Measurements from ENCODE around the gene A3GALT2. TPM values are rescaled to one million over a fixed set of nuclear protein-coding genes. Genes with fewer than 3 reads are reported as not detected.
A peak's percentile ranks its signal among the peaks of the same experiment; 100 is the strongest.

A3GALT2 gene
- total RNA-seq, 1 experiment from 2014 or later, result not detected

GRCh38 chr1:33302325-33302724 is 18.6 kb downstream of the A3GALT2 start:
- CTCF ChIA-PET, result no interaction called here
- POLR2A ChIA-PET, result no interaction called here
- H3K9me3 Mint-ChIP-seq, result peaks cover 10% of the 10 kb centered on the region; the same call in 1 of the 2 replicates
- H3K4me1 Mint-ChIP-seq, result peaks cover 12% of the 10 kb centered on the region
- H3K36me3 Mint-ChIP-seq, result peaks cover 4% of the 10 kb centered on the region
- H3K27me3 Mint-ChIP-seq (ENCODE audit: low read depth), result peaks cover 31% of the 10 kb centered on the region
- ATAC-seq, result no peak
- TF ChIP-seq NFYB (CRISPR knock-in tag; conservative IDR thresholded peaks at IDR 0.05; ENCODE audit: low read depth) (peak; percentile 69), MYBL2 (CRISPR knock-in tag; IDR thresholded peaks at IDR 0.05) (no peak), KAT7 (CRISPR knock-in tag; IDR thresholded peaks at IDR 0.05; ENCODE audit: borderline replicate concordance) (no peak), GRHL2 (CRISPR knock-in tag; IDR thresholded peaks at IDR 0.05; ENCODE audit: insufficient replicate concordance, severe bottlenecking) (no peak)
- TF ChIP-seq, protein P1, sequence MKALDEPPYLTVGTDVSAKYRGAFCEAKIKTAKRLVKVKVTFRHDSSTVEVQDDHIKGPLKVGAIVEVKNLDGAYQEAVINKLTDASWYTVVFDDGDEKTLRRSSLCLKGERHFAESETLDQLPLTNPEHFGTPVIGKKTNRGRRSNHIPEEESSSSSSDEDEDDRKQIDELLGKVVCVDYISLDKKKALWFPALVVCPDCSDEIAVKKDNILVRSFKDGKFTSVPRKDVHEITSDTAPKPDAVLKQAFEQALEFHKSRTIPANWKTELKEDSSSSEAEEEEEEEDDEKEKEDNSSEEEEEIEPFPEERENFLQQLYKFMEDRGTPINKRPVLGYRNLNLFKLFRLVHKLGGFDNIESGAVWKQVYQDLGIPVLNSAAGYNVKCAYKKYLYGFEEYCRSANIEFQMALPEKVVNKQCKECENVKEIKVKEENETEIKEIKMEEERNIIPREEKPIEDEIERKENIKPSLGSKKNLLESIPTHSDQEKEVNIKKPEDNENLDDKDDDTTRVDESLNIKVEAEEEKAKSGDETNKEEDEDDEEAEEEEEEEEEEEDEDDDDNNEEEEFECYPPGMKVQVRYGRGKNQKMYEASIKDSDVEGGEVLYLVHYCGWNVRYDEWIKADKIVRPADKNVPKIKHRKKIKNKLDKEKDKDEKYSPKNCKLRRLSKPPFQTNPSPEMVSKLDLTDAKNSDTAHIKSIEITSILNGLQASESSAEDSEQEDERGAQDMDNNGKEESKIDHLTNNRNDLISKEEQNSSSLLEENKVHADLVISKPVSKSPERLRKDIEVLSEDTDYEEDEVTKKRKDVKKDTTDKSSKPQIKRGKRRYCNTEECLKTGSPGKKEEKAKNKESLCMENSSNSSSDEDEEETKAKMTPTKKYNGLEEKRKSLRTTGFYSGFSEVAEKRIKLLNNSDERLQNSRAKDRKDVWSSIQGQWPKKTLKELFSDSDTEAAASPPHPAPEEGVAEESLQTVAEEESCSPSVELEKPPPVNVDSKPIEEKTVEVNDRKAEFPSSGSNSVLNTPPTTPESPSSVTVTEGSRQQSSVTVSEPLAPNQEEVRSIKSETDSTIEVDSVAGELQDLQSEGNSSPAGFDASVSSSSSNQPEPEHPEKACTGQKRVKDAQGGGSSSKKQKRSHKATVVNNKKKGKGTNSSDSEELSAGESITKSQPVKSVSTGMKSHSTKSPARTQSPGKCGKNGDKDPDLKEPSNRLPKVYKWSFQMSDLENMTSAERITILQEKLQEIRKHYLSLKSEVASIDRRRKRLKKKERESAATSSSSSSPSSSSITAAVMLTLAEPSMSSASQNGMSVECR (CRISPR knock-in tag; IDR thresholded peaks at IDR 0.05; ENCODE audit: borderline replicate concordance), result no peak
- TF ChIP-seq, protein P2, sequence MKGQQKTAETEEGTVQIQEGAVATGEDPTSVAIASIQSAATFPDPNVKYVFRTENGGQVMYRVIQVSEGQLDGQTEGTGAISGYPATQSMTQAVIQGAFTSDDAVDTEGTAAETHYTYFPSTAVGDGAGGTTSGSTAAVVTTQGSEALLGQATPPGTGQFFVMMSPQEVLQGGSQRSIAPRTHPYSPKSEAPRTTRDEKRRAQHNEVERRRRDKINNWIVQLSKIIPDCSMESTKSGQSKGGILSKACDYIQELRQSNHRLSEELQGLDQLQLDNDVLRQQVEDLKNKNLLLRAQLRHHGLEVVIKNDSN (CRISPR knock-in tag; IDR thresholded peaks at IDR 0.05), result peak; percentile 81
- TF ChIP-seq, protein P3, sequence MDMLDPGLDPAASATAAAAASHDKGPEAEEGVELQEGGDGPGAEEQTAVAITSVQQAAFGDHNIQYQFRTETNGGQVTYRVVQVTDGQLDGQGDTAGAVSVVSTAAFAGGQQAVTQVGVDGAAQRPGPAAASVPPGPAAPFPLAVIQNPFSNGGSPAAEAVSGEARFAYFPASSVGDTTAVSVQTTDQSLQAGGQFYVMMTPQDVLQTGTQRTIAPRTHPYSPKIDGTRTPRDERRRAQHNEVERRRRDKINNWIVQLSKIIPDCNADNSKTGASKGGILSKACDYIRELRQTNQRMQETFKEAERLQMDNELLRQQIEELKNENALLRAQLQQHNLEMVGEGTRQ (CRISPR knock-in tag; IDR thresholded peaks at IDR 0.05), result peak; percentile 88
- H3K4me3 Mint-ChIP-seq, result no peak overlapping the region
- no peak overlapping the region for H3K27ac Mint-ChIP-seq
- DNase-seq (ENCODE audit: low spot score), result no peak

DNA sequence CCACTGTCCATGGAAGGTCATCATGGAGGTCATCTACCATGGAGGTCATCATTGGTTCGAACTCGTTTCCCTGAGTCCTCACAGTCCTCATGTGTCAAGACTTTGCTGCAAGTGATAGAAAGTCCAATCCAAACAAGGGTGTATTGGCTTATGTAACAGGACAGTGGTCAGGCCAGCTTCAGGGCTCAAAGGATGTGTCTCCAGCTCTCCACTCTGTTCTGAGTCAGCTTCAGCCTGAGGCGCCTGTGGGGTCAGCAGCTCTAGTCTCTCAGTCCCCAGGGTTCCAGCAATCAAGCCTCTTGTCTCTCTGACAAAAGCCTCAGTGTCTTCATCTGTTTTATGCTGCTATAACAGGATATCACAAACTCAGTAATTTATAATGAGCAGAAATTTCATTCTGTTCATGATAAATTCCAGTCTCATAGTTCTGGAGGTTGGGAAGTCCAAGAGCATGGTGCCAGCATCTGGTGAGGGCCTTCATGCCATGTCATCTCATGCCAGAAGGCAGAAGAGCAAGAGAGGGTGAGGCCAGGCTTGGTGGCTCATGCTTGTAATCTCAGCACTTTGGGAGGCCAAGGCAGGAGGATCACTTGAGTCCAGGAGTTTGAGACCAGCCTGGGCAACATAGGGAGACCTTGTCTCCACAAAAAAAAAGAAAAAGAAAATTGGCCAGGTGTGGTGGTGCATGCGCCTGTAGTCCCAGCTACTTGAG is 19.5 kb downstream of the A3GALT2 start:
- Mint-ChIP-seq H3K36me3 (peaks cover 12% of the 10 kb centered on the region), H3K9me3 (peaks cover 10% of the 10 kb centered on the region; the same call in 1 of the 2 replicates), H3K4me3 (no peak overlapping the region), H3K4me1 (peaks cover 12% of the 10 kb centered on the region), H3K27ac (no peak overlapping the region), H3K27me3 (ENCODE audit: low read depth) (peaks cover 23% of the 10 kb centered on the region)
- DNase-seq (ENCODE audit: low spot score) (no peak), ATAC-seq (no peak)
- ChIA-PET POLR2A (no interaction called here), CTCF (no interaction called here)
- TF ChIP-seq E2F4 (CRISPR knock-in tag; IDR thresholded peaks at IDR 0.05; ENCODE audit: borderline replicate concordance, low read depth) (no peak), ZNF219 (CRISPR knock-in tag; IDR thresholded peaks at IDR 0.05; ENCODE audit: borderline replicate concordance) (no peak), JUN (CRISPR knock-in tag; IDR thresholded peaks at IDR 0.05) (no peak), MYBL2 (CRISPR knock-in tag; IDR thresholded peaks at IDR 0.05) (no peak), FOXK1 (CRISPR knock-in tag; IDR thresholded peaks at IDR 0.05) (no peak), OVOL2 (CRISPR knock-in tag; IDR thresholded peaks at IDR 0.05; ENCODE audit: borderline replicate concordance) (no peak), TCF7 (CRISPR knock-in tag; IDR thresholded peaks at IDR 0.05; ENCODE audit: low read depth) (no peak)
- TF ChIP-seq, protein P4, sequence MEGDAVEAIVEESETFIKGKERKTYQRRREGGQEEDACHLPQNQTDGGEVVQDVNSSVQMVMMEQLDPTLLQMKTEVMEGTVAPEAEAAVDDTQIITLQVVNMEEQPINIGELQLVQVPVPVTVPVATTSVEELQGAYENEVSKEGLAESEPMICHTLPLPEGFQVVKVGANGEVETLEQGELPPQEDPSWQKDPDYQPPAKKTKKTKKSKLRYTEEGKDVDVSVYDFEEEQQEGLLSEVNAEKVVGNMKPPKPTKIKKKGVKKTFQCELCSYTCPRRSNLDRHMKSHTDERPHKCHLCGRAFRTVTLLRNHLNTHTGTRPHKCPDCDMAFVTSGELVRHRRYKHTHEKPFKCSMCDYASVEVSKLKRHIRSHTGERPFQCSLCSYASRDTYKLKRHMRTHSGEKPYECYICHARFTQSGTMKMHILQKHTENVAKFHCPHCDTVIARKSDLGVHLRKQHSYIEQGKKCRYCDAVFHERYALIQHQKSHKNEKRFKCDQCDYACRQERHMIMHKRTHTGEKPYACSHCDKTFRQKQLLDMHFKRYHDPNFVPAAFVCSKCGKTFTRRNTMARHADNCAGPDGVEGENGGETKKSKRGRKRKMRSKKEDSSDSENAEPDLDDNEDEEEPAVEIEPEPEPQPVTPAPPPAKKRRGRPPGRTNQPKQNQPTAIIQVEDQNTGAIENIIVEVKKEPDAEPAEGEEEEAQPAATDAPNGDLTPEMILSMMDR (IDR thresholded peaks at IDR 0.05), result no peak
- TF ChIP-seq, protein P5, sequence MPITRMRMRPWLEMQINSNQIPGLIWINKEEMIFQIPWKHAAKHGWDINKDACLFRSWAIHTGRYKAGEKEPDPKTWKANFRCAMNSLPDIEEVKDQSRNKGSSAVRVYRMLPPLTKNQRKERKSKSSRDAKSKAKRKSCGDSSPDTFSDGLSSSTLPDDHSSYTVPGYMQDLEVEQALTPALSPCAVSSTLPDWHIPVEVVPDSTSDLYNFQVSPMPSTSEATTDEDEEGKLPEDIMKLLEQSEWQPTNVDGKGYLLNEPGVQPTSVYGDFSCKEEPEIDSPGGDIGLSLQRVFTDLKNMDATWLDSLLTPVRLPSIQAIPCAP (CRISPR knock-in tag; IDR thresholded peaks at IDR 0.05), result no peak
- TF ChIP-seq, protein P6, sequence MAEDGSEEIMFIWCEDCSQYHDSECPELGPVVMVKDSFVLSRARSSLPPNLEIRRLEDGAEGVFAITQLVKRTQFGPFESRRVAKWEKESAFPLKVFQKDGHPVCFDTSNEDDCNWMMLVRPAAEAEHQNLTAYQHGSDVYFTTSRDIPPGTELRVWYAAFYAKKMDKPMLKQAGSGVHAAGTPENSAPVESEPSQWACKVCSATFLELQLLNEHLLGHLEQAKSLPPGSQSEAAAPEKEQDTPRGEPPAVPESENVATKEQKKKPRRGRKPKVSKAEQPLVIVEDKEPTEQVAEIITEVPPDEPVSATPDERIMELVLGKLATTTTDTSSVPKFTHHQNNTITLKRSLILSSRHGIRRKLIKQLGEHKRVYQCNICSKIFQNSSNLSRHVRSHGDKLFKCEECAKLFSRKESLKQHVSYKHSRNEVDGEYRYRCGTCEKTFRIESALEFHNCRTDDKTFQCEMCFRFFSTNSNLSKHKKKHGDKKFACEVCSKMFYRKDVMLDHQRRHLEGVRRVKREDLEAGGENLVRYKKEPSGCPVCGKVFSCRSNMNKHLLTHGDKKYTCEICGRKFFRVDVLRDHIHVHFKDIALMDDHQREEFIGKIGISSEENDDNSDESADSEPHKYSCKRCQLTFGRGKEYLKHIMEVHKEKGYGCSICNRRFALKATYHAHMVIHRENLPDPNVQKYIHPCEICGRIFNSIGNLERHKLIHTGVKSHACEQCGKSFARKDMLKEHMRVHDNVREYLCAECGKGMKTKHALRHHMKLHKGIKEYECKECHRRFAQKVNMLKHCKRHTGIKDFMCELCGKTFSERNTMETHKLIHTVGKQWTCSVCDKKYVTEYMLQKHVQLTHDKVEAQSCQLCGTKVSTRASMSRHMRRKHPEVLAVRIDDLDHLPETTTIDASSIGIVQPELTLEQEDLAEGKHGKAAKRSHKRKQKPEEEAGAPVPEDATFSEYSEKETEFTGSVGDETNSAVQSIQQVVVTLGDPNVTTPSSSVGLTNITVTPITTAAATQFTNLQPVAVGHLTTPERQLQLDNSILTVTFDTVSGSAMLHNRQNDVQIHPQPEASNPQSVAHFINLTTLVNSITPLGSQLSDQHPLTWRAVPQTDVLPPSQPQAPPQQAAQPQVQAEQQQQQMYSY (CRISPR knock-in tag; IDR thresholded peaks at IDR 0.05), result no peak
- TF ChIP-seq, protein P7, sequence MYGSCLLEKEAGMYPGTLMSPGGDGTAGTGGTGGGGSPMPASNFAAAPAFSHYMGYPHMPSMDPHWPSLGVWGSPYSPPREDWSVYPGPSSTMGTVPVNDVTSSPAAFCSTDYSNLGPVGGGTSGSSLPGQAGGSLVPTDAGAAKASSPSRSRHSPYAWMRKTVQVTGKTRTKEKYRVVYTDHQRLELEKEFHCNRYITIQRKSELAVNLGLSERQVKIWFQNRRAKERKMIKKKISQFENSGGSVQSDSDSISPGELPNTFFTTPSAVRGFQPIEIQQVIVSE (CRISPR knock-in tag; IDR thresholded peaks at IDR 0.05; ENCODE audit: borderline replicate concordance), result no peak

All from WTC11 (cell line).